Right cardiac atrium (tissue), 5 donors: ENCODE measurements around the gene TEKT1. TPM values are rescaled to one million over a fixed set of nuclear protein-coding genes. Genes with fewer than 3 reads are reported as not detected.
"Not testable (repeated sequence)": the region's sequence is repeated elsewhere in the genome, so short reads cannot be mapped to it uniquely, and the experiment has no call there.

Experiments
- ATAC-seq, 2 donors: fragments of 200-7000 bp; cut with Tn5 transposase; one replicate each; pipeline versions ENCODE4 v1.8.0 to v1.9.1; 2020; ENCODE audit warnings: moderate library complexity in 2 of 2, mild to moderate bottlenecking in 1 of 2
- DNase-seq, 3 donors: peaks; one replicate each; pipeline ENCODE4 v3.0.0-alpha.2; 2020
- H3K27ac ChIP-seq: one replicate; pipeline ENCODE4 v1.5.1; 2013; ENCODE audit warnings: mild to moderate bottlenecking, low read length, control low read depth, moderate library complexity
- H3K27me3 ChIP-seq: one replicate; pipeline ENCODE4 v1.6.1; 2013; ENCODE audit not compliant: control insufficient read depth, insufficient read depth
- H3K4me1 ChIP-seq: one replicate; pipeline ENCODE4 v1.6.1; 2013; ENCODE audit warnings: low read length; ENCODE audit not compliant: control insufficient read depth, insufficient read depth
- H3K4me3 ChIP-seq: one replicate; pipeline ENCODE4 v1.5.1; 2013; ENCODE audit warnings: low read length, control low read depth
- H3K9me3 ChIP-seq: one replicate; pipeline ENCODE4 v1.6.1; 2013; ENCODE audit warnings: low read length; ENCODE audit not compliant: control insufficient read depth
- WGBS: extraction: QIAGEN DNeasy Blood & Tissue Kit; methylation state at CpG from one replicate; pipeline ENCODE4 v1.1.7; 2013; 5-methylcytosine and 5-hydroxymethylcytosine counted together
- intact Hi-C, 4 donors: fragments of 100-400 bp; cut with DNase I; formaldehyde crosslinking; loops; one replicate each; pipeline versions ENCODE4 v1.11.0 to v1.14.0; 2022 to 2023
- polyA plus RNA-seq: library from polyadenylated mRNA; stranded (reverse); fragments of 200-250 nt; gene quantifications from one replicate; pipeline ENCODE4 v1.2.3, GENCODE V29; 2013
- total RNA-seq, 4 donors: library from RNA; stranded (reverse); fragmentation: NEBNext Ultra II Directional; extraction: Animal tissue kit (Norgen Biotek cat#: 25700); gene quantifications; one replicate each; pipeline ENCODE4 v1.2.1, GENCODE V29; 2021
- donor health status: healthy with polysubstance abuse.
- donor health status: DM: no; HTN: yes; CAD: no.
- donor health status: DM: no; HTN: no; CAD: no.
- donor health status: DM: no; HTN: yes; CAD: no; lungs with severe emphysema.
- donor health status: DM: yes; HTN: yes; CAD: no.

Gene TEKT1
- total and polyA plus RNA-seq, 5 donors: not detected

GRCh38 chr17:6856051-6856450 lies 24.5 kb upstream of the TEKT1 start:
- WGBS: 75% methylated on average over 3 of the region's 3 CpGs
- no peak for ATAC-seq
- H3K9me3 ChIP-seq: no peaks in the 10 kb centered on the region

GRCh38 chr17:6853764-6854442 lies 22.4 kb upstream of the TEKT1 start:
- no peaks in the 10 kb centered on the region for H3K4me1 ChIP-seq
- no peak overlapping the region for H3K4me3 ChIP-seq
- no peak for ATAC-seq
- H3K9me3 ChIP-seq: no peaks in the 10 kb centered on the region
- no peak for DNase-seq
- intact Hi-C loops: no loop called here
- 22% methylated on average over 19 of the region's 19 CpGs for WGBS
- no peak overlapping the region for H3K27ac ChIP-seq
- no peaks in the 10 kb centered on the region for H3K27me3 ChIP-seq

More at GRCh38 chr17:6856051-6856450, 24.5 kb upstream of the TEKT1 start:
- intact Hi-C loops: no loop called here
- DNase-seq: no peak
- Histone ChIP-seq H3K4me1 (no peaks in the 10 kb centered on the region), H3K4me3 (no peak overlapping the region), H3K27ac (no peak overlapping the region), H3K27me3 (no peaks in the 10 kb centered on the region)

GRCh38 chr17:6848545-6849179 lies 17.1 kb upstream of the TEKT1 start:
- H3K4me3 ChIP-seq, DNase-seq, H3K9me3 ChIP-seq, H3K4me1 ChIP-seq, H3K27me3 ChIP-seq, intact Hi-C loops, ATAC-seq, H3K27ac ChIP-seq: not testable (repeated sequence)
- WGBS: 63% methylated on average over 7 of the region's 7 CpGs

- H3K9me3 ChIP-seq, H3K4me3 ChIP-seq, DNase-seq, H3K27me3 ChIP-seq, H3K4me1 ChIP-seq, ATAC-seq, intact Hi-C loops, H3K27ac ChIP-seq: not testable (repeated sequence)
- WGBS: 64% methylated on average over 6 of the region's 6 CpGs
Observed at GRCh38 chr17:6846138-6846537, 14.6 kb upstream of the TEKT1 start.

- not testable (repeated sequence) for DNase-seq, H3K9me3 ChIP-seq
- WGBS: 77% methylated on average over 4 of the region's 4 CpGs
Observed at GRCh38 chr17:6844406-6844805, 12.9 kb upstream of the TEKT1 start.

GRCh38 chr17:6843241-6843880 lies 11.8 kb upstream of the TEKT1 start:
- Histone ChIP-seq H3K4me3 (peak overlapping the region; percentile 28), H3K9me3 (no peaks in the 10 kb centered on the region), H3K27me3 (no peaks in the 10 kb centered on the region), H3K27ac (no peak overlapping the region), H3K4me1 (no peaks in the 10 kb centered on the region)
- no peak for DNase-seq
- ATAC-seq: peak in 1 of 2 donors; percentile 66
- intact Hi-C loops: loop anchor here in 1 of 4 donors (5.0 kb wide), 1 partner anchor 176 kb away; no protein-coding TSS in a partner anchor
- WGBS: 14% methylated on average over 7 of the region's 7 CpGs

More at GRCh38 chr17:6844406-6844805, 12.9 kb upstream of the TEKT1 start:
- intact Hi-C loops: loop anchor here in 1 of 4 donors (5.0 kb wide), 1 partner anchor 177 kb away; no protein-coding TSS in a partner anchor
- H3K27ac ChIP-seq, H3K27me3 ChIP-seq, ATAC-seq, H3K4me1 ChIP-seq, H3K4me3 ChIP-seq: not testable (repeated sequence)

GRCh38 chr17:6841769-6842168 lies 10.2 kb upstream of the TEKT1 start:
- H3K4me1 ChIP-seq, H3K4me3 ChIP-seq, DNase-seq, H3K9me3 ChIP-seq, H3K27me3 ChIP-seq, H3K27ac ChIP-seq, ATAC-seq: not testable (repeated sequence)
- intact Hi-C loops: loop anchor here in 1 of 4 donors (5.0 kb wide), 1 partner anchor 174 kb away; no protein-coding TSS in a partner anchor
- WGBS: 25% methylated on average over 9 of the region's 14 CpGs

GRCh38 chr17:6830383-6830986 lies 1.0 kb downstream of the TEKT1 start:
- Histone ChIP-seq H3K27me3 (peaks cover 4% of the 10 kb centered on the region), H3K27ac (no peak overlapping the region), H3K4me3 (no peak overlapping the region), H3K4me1 (no peaks in the 10 kb centered on the region), H3K9me3 (no peaks in the 10 kb centered on the region)
- intact Hi-C loops: loop anchor here in 1 of 4 donors (10.0 kb wide), 1 partner anchor 166 kb away; no protein-coding TSS in a partner anchor
- DNase-seq (no peak), ATAC-seq (no peak)
- 68% methylated on average over 7 of the region's 7 CpGs for WGBS

GRCh38 chr17:6823011-6823442 lies 8.5 kb downstream of the TEKT1 start:
- no peak overlapping the region for H3K4me3 ChIP-seq
- ATAC-seq: no peak

GRCh38 chr17:6818938-6819337 lies 12.6 kb downstream of the TEKT1 start:
- 91% methylated on average over 3 of the region's 3 CpGs for WGBS
- Histone ChIP-seq H3K27me3 (no peaks in the 10 kb centered on the region), H3K9me3 (peaks cover 1% of the 10 kb centered on the region), H3K27ac (no peak overlapping the region), H3K4me3 (no peak overlapping the region), H3K4me1 (no peaks in the 10 kb centered on the region)
- intact Hi-C loops: no loop called here
- DNase-seq: no peak
- no peak for ATAC-seq

More at GRCh38 chr17:6823011-6823442, 8.5 kb downstream of the TEKT1 start:
- Histone ChIP-seq H3K4me1 (no peaks in the 10 kb centered on the region), H3K27me3 (no peaks in the 10 kb centered on the region), H3K27ac (no peak overlapping the region), H3K9me3 (peaks cover 1% of the 10 kb centered on the region)
- intact Hi-C loops: no loop called here
- no peak for DNase-seq
